CD8-positive, alpha-beta memory T cell (primary cell): ENCODE measurements around the gene NCR3LG1. TPM values are rescaled to one million over a fixed set of nuclear protein-coding genes. Genes with fewer than 3 reads are reported as not detected.

Source experiments
- CTCF ChIA-PET: fragments of 350-600 bp; sonication (Branson Sonifier 250); formaldehyde crosslinking; loops from one replicate; lab custom pipeline; 2021; ENCODE audit warnings: antibody characterized with exemption; lab: Charles Lee
- POLR2A ChIA-PET: fragments of 350-600 bp; sonication (Branson Sonifier 250); formaldehyde crosslinking; loops from one replicate; lab custom pipeline; 2021; ENCODE audit warnings: antibody characterized with exemption; lab: Charles Lee
- DNase-seq, 5 donors: peaks; one replicate each; pipeline versions ENCODE4 v3.0.0 to v3.0.0-alpha.2; 2020 to 2022; ENCODE audit warnings: mixed read lengths in 1 of 5
- H3K27ac ChIP-seq: one replicate; pipeline ENCODE4 v1.7.0; 2013; ENCODE audit warnings: low read depth, mild to moderate bottlenecking, low read length, moderate library complexity
- H3K27me3 ChIP-seq: 2 replicates; pipeline ENCODE4 v1.7.0; 2013; ENCODE audit warnings: low read length, mild to moderate bottlenecking; ENCODE audit not compliant: insufficient read depth, poor library complexity, severe bottlenecking
- H3K36me3 ChIP-seq: 2 replicates; pipeline ENCODE4 v1.7.0; 2013; ENCODE audit warnings: mild to moderate bottlenecking, low read length, moderate library complexity; ENCODE audit not compliant: insufficient read depth
- H3K4me1 ChIP-seq: 2 replicates; pipeline ENCODE4 v1.7.0; 2013; ENCODE audit warnings: mild to moderate bottlenecking, low read length, moderate library complexity; ENCODE audit not compliant: insufficient read depth
- H3K4me3 ChIP-seq: 2 replicates; pipeline ENCODE4 v1.7.0; 2013; ENCODE audit warnings: mild to moderate bottlenecking, low read length
- H3K9me3 ChIP-seq: 2 replicates; pipeline ENCODE4 v1.7.0; 2013; ENCODE audit warnings: mild to moderate bottlenecking, low read length
- H3K27ac Mint-ChIP-seq, 8 donors: one replicate each; pipeline ENCODE4 v1.8.0; 2020 to 2021; ENCODE audit warnings: mixed read lengths in 8 of 8, mild to moderate bottlenecking in 6 of 8, inconsistent platforms in 3 of 8, moderate library complexity in 3 of 8
- H3K27me3 Mint-ChIP-seq, 2 donors: one replicate each; pipeline ENCODE4 v1.8.0; 2020 to 2021; ENCODE audit warnings: mixed read lengths in 2 of 2, mild to moderate bottlenecking in 1 of 2, moderate library complexity in 1 of 2
- H3K36me3 Mint-ChIP-seq, 3 donors: one replicate each; pipeline ENCODE4 v1.8.0; 2020 to 2021; ENCODE audit warnings: mixed read lengths in 3 of 3, inconsistent platforms in 1 of 3, mild to moderate bottlenecking in 1 of 3
- H3K4me1 Mint-ChIP-seq, 3 donors: one replicate each; pipeline ENCODE4 v1.8.0; 2020 to 2021; ENCODE audit warnings: mixed read lengths in 3 of 3, inconsistent platforms in 1 of 3, mild to moderate bottlenecking in 1 of 3
- H3K4me3 Mint-ChIP-seq, 7 donors: one replicate each; pipeline ENCODE4 v1.8.0; 2020 to 2021; ENCODE audit warnings: mixed read lengths in 7 of 7, mild to moderate bottlenecking in 6 of 7, moderate library complexity in 4 of 7, inconsistent platforms in 2 of 7
- H3K9me3 Mint-ChIP-seq, 5 donors: one replicate each; pipeline ENCODE4 v1.8.0; 2020 to 2022; ENCODE audit warnings: mixed read lengths in 5 of 5, mild to moderate bottlenecking in 3 of 5, moderate library complexity in 2 of 5, inconsistent platforms in 1 of 5
- polyA plus RNA-seq: library from polyadenylated mRNA; unstranded; fragments of 300-500 nt; fragmentation: Illumina TruSeq; gene quantifications from one replicate; pipeline ENCODE4 v1.2.3, GENCODE V29; 2021
- total RNA-seq, 2 experiments: library from RNA; stranded (reverse); gene quantifications; one replicate each; pipeline ENCODE4 v1.2.3, GENCODE V29; 2021

NCR3LG1 gene
- total and polyA plus RNA-seq, 3 experiments from 2014 or later: 0.03 to 6.0 (median 5.9) TPM

GRCh38 chr11:17411418-17411817 lies 59.8 kb downstream of the NCR3LG1 start:
- Histone ChIP-seq H3K27ac (no peak overlapping the region), H3K4me1 (no peaks in the 10 kb centered on the region), H3K9me3 (no peaks in the 10 kb centered on the region), H3K36me3 (no peaks in the 10 kb centered on the region), H3K4me3 (no peak overlapping the region), H3K27me3 (no peaks in the 10 kb centered on the region)
- H3K36me3 Mint-ChIP-seq: no peaks in the 10 kb centered on the region
- CTCF ChIA-PET: no interaction called here
- H3K9me3 Mint-ChIP-seq: no peaks in the 10 kb centered on the region
- peak overlapping the region in 1 of 8 donors; percentile 13 for H3K27ac Mint-ChIP-seq
- POLR2A ChIA-PET: no interaction called here
- no peak overlapping the region for H3K4me3 Mint-ChIP-seq
- peaks cover 7 to 31% of the 10 kb centered on the region in 2 donors for H3K27me3 Mint-ChIP-seq
- peaks cover 0 to 7% (median 0%) of the 10 kb centered on the region in 3 donors for H3K4me1 Mint-ChIP-seq
- DNase-seq: no peak

GRCh38 chr11:17412488-17413180 lies 61.0 kb downstream of the NCR3LG1 start:
- Histone ChIP-seq H3K36me3 (no peaks in the 10 kb centered on the region), H3K9me3 (no peaks in the 10 kb centered on the region), H3K27me3 (no peaks in the 10 kb centered on the region), H3K4me1 (no peaks in the 10 kb centered on the region), H3K27ac (no peak overlapping the region), H3K4me3 (no peak overlapping the region)
- Mint-ChIP-seq H3K4me1 (peaks cover 0 to 7% (median 0%) of the 10 kb centered on the region in 3 donors), H3K9me3 (no peaks in the 10 kb centered on the region), H3K27me3 (peaks cover 6 to 42% of the 10 kb centered on the region in 2 donors), H3K27ac (no peak overlapping the region), H3K36me3 (no peaks in the 10 kb centered on the region), H3K4me3 (no peak overlapping the region)
- ChIA-PET CTCF (interaction anchor here (1.6 kb wide), 1 partner anchor 9 kb away, joined by 4 read pairs; no protein-coding TSS in a partner anchor), POLR2A (no interaction called here)
- no peak for DNase-seq

GRCh38 chr11:17413414-17414316 lies 62.1 kb downstream of the NCR3LG1 start:
- Histone ChIP-seq H3K27me3 (no peaks in the 10 kb centered on the region), H3K36me3 (no peaks in the 10 kb centered on the region), H3K27ac (no peak overlapping the region), H3K9me3 (no peaks in the 10 kb centered on the region), H3K4me1 (no peaks in the 10 kb centered on the region), H3K4me3 (no peak overlapping the region)
- Mint-ChIP-seq H3K36me3 (no peaks in the 10 kb centered on the region), H3K9me3 (no peaks in the 10 kb centered on the region), H3K4me1 (peaks cover 0 to 7% (median 0%) of the 10 kb centered on the region in 3 donors), H3K4me3 (no peak overlapping the region), H3K27me3 (peaks cover 6 to 51% of the 10 kb centered on the region in 2 donors), H3K27ac (no peak overlapping the region)
- ChIA-PET CTCF (interaction anchor here (1.6 kb wide), 1 partner anchor 10 kb away, joined by 4 read pairs; no protein-coding TSS in a partner anchor), POLR2A (no interaction called here)
- no peak for DNase-seq

GRCh38 chr11:17414317-17414737 lies 62.7 kb downstream of the NCR3LG1 start:
- Mint-ChIP-seq H3K27ac (no peak overlapping the region), H3K4me3 (no peak overlapping the region), H3K9me3 (no peaks in the 10 kb centered on the region), H3K4me1 (peaks cover 0 to 7% (median 0%) of the 10 kb centered on the region in 3 donors), H3K36me3 (no peaks in the 10 kb centered on the region), H3K27me3 (peaks cover 6 to 55% of the 10 kb centered on the region in 2 donors)
- CTCF ChIA-PET: no interaction called here
- no peak for DNase-seq
- Histone ChIP-seq H3K36me3 (no peaks in the 10 kb centered on the region), H3K27me3 (no peaks in the 10 kb centered on the region), H3K4me3 (no peak overlapping the region), H3K9me3 (no peaks in the 10 kb centered on the region), H3K27ac (no peak overlapping the region), H3K4me1 (no peaks in the 10 kb centered on the region)
- POLR2A ChIA-PET: no interaction called here

- POLR2A ChIA-PET: no interaction called here
- CTCF ChIA-PET: no interaction called here
- H3K36me3 Mint-ChIP-seq: no peaks in the 10 kb centered on the region
- no peak overlapping the region for H3K27ac Mint-ChIP-seq
- Histone ChIP-seq H3K27ac (no peak overlapping the region), H3K4me1 (no peaks in the 10 kb centered on the region), H3K4me3 (no peak overlapping the region), H3K36me3 (no peaks in the 10 kb centered on the region), H3K27me3 (no peaks in the 10 kb centered on the region), H3K9me3 (no peaks in the 10 kb centered on the region)
- no peak overlapping the region for H3K4me3 Mint-ChIP-seq
- H3K9me3 Mint-ChIP-seq: no peaks in the 10 kb centered on the region
- peaks cover 0 to 7% (median 0%) of the 10 kb centered on the region in 3 donors for H3K4me1 Mint-ChIP-seq
- no peak for DNase-seq
- H3K27me3 Mint-ChIP-seq: peaks cover 8 to 59% of the 10 kb centered on the region in 2 donors
Measured at GRCh38 chr11:17414992-17415391, 63.4 kb downstream of the NCR3LG1 start.

- Histone ChIP-seq H3K4me1 (no peaks in the 10 kb centered on the region), H3K9me3 (no peaks in the 10 kb centered on the region), H3K4me3 (no peak overlapping the region), H3K36me3 (no peaks in the 10 kb centered on the region), H3K27me3 (no peaks in the 10 kb centered on the region), H3K27ac (no peak overlapping the region)
- Mint-ChIP-seq H3K9me3 (no peaks in the 10 kb centered on the region), H3K27ac (no peak overlapping the region), H3K4me3 (no peak overlapping the region), H3K36me3 (no peaks in the 10 kb centered on the region), H3K27me3 (peaks cover 8 to 61% of the 10 kb centered on the region in 2 donors), H3K4me1 (peaks cover 0 to 7% (median 0%) of the 10 kb centered on the region in 3 donors)
- POLR2A ChIA-PET: no interaction called here
- CTCF ChIA-PET: no interaction called here
- no peak for DNase-seq
Measured at GRCh38 chr11:17415523-17416104, 64.0 kb downstream of the NCR3LG1 start.

- CTCF ChIA-PET: no interaction called here
- Histone ChIP-seq H3K4me3 (no peak overlapping the region), H3K9me3 (no peaks in the 10 kb centered on the region), H3K4me1 (no peaks in the 10 kb centered on the region), H3K27me3 (no peaks in the 10 kb centered on the region), H3K36me3 (no peaks in the 10 kb centered on the region), H3K27ac (no peak overlapping the region)
- Mint-ChIP-seq H3K9me3 (peaks cover 0 to 1% (median 0%) of the 10 kb centered on the region in 5 donors), H3K36me3 (no peaks in the 10 kb centered on the region), H3K27me3 (peaks cover 11 to 69% of the 10 kb centered on the region in 2 donors), H3K4me3 (no peak overlapping the region), H3K27ac (no peak overlapping the region), H3K4me1 (peaks cover 0 to 7% (median 0%) of the 10 kb centered on the region in 3 donors)
- POLR2A ChIA-PET: no interaction called here
- DNase-seq: no peak
Measured at GRCh38 chr11:17416492-17416891, 64.9 kb downstream of the NCR3LG1 start.
